Esophagus mucosa (tissue), 1 donor: ENCODE data around the gene ZNF611. TPM values are rescaled to one million over a fixed set of nuclear protein-coding genes. Genes with fewer than 3 reads are reported as not detected.
A peak's percentile ranks its signal among the peaks of the same experiment; 100 is the strongest.
"Not testable (repeated sequence)": the region's sequence is repeated elsewhere in the genome, so short reads cannot be mapped to it uniquely, and the experiment has no call there.

Experiments used
- ATAC-seq: fragments of 200-7000 bp; cut with Tn5 transposase; one replicate; pipeline ENCODE4 v1.9.1; 2020
- total RNA-seq: library from RNA; stranded (reverse); gene quantifications from one replicate; pipeline ENCODE4 v1.2.4, GENCODE V29; 2023
- donor health status: DM: yes; HTN: yes; CAD: no.

The ZNF611 gene
- total RNA-seq, 1 donor from 2014 or later = 6.9 TPM

- ATAC-seq = not testable (repeated sequence)
Observed at GRCh38 chr19:52715902-52716301, 18.9 kb downstream of the ZNF611 start.

GRCh38 chr19:52715330-52715729 is 19.5 kb downstream of the ZNF611 start:
- not testable (repeated sequence) for ATAC-seq

- not testable (repeated sequence) for ATAC-seq
Observed at GRCh38 chr19:52713051-52713450, 21.8 kb downstream of the ZNF611 start.

GRCh38 chr19:52711661-52712060 is 23.2 kb downstream of the ZNF611 start:
- ATAC-seq = not testable (repeated sequence)

GRCh38 chr19:52710538-52710937 is 24.3 kb downstream of the ZNF611 start:
- ATAC-seq = no peak

- ATAC-seq = not testable (repeated sequence)
Observed at GRCh38 chr19:52705615-52706014, 29.2 kb downstream of the ZNF611 start.

GRCh38 chr19:52703917-52704316 is 30.9 kb downstream of the ZNF611 start:
- no peak for ATAC-seq

GRCh38 chr19:52700673-52701072 is 34.2 kb downstream of the ZNF611 start:
- ATAC-seq = no peak

GRCh38 chr19:52699555-52699954 is 35.3 kb downstream of the ZNF611 start:
- not testable (repeated sequence) for ATAC-seq

- ATAC-seq = no peak
Observed at GRCh38 chr19:52695996-52696395, 38.8 kb downstream of the ZNF611 start.

GRCh38 chr19:52694921-52695320 is 39.9 kb downstream of the ZNF611 start:
- no peak for ATAC-seq

GRCh38 chr19:52694281-52694680 is 40.6 kb downstream of the ZNF611 start:
- not testable (repeated sequence) for ATAC-seq

GRCh38 chr19:52692431-52693008 is 42.3 kb downstream of the ZNF611 start:
- ATAC-seq = no peak

GRCh38 chr19:52691737-52692136 is 43.1 kb downstream of the ZNF611 start:
- no peak for ATAC-seq

GRCh38 chr19:52691215-52691610 is 43.6 kb downstream of the ZNF611 start:
- ATAC-seq = no peak

- ATAC-seq = peak; percentile 100
Observed at GRCh38 chr19:52690369-52691214, 44.3 kb downstream of the ZNF611 start.

- peak; percentile 49 for ATAC-seq
Observed at GRCh38 chr19:52689843-52690368, 44.9 kb downstream of the ZNF611 start.

- not testable (repeated sequence) for ATAC-seq
Observed at GRCh38 chr19:52688925-52689796, 45.7 kb downstream of the ZNF611 start.

GRCh38 chr19:52688335-52688734 is 46.5 kb downstream of the ZNF611 start:
- ATAC-seq = no peak

- no peak for ATAC-seq
Observed at GRCh38 chr19:52687684-52688083, 47.2 kb downstream of the ZNF611 start.

- no peak for ATAC-seq
Observed at GRCh38 chr19:52685811-52686210, 49.0 kb downstream of the ZNF611 start.

GRCh38 chr19:52681216-52681615 is 53.6 kb downstream of the ZNF611 start:
- ATAC-seq = not testable (repeated sequence)

- no peak for ATAC-seq
Observed at GRCh38 chr19:52679598-52679997, 55.2 kb downstream of the ZNF611 start.
